ENCODE results near the gene GSPT2.
A peak's percentile ranks its signal among the peaks of the same experiment; 100 is the strongest.
"Not testable (repeated sequence)": the region's sequence is repeated elsewhere in the genome, so short reads cannot be mapped to it uniquely, and the experiment has no call there.

The GSPT2 gene

DNA sequence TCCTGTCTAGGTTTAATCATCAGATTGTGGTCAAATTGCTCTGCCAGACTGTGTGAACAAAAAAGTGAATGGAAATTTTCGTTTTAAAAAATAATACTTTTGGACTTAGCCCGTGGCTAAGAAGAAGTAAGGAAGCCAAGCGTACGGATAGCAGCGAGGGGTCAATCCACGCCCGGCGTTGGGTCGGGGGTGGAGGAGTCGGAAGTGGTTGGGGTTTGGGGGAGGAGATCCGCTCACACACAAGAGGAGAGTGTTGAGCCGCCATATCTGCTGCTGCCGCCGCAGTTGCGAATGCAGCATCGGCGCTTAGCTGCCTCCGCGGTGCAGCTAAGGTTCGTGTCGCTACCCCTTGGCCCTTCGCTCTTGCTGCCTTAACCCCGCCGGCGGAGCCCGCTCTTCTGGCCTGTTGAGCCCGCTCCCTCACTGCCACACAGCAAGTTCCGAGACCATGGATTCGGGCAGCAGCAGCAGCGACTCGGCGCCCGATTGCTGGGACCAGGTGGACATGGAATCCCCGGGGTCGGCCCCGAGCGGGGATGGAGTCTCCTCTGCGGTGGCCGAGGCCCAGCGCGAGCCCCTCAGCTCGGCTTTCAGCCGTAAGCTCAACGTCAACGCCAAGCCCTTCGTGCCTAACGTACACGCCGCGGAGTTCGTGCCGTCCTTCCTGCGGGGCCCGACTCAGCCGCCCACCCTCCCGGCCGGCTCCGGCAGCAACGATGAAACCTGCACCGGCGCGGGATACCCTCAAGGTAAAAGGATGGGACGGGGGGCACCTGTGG is at the start of gene GSPT2:
Gene GSPT2, plus strand, starts transcription at position 264 of the 779 bp plus-strand sequence. Its CDS starts 185 bp downstream, at position 449.
- peak; percentile 70 for DNase-seq (ENCODE audit: low spot score)

DNA sequence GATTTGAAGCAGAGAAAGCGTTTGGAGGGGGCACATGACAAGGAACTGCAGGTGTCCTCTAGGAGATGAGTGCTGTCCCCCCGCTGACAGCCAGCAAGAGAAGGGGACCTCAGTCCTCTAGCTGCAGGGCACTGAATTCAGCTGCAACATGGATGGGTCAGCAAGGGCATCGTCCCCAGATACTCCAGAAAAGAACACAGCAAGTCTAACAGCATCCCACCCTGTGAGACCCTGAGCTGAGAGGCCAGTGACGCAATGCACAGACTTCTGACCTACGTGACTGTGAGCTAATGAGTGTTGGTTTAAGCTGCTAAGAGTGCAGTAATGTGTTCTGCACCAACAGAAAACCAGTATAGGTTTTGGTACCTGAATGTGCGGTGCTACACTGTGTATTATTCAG is 49.0 kb upstream of the GSPT2 start:
- no peak for DNase-seq (ENCODE audit: low spot score)

DNA sequence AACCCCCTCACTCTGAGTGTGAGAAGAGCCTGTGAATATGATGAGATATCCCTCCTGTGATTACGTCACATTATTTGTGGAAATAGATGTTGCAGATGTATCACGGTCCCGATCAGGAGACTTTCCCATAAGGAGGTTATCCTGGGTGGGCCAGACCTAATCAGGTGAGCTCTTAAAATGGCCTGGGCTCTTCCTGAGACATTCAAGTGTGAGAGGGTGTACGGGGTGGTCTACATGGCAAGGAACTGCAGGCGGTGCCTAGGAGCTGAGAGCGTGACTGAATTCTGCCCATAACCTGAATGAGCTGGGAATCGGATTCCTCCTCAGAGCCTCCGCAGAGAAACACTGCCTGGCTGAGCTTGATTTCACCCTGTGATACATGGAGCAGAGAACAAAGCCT is 45.8 kb upstream of the GSPT2 start:
- no peak for DNase-seq (ENCODE audit: low spot score)

DNA sequence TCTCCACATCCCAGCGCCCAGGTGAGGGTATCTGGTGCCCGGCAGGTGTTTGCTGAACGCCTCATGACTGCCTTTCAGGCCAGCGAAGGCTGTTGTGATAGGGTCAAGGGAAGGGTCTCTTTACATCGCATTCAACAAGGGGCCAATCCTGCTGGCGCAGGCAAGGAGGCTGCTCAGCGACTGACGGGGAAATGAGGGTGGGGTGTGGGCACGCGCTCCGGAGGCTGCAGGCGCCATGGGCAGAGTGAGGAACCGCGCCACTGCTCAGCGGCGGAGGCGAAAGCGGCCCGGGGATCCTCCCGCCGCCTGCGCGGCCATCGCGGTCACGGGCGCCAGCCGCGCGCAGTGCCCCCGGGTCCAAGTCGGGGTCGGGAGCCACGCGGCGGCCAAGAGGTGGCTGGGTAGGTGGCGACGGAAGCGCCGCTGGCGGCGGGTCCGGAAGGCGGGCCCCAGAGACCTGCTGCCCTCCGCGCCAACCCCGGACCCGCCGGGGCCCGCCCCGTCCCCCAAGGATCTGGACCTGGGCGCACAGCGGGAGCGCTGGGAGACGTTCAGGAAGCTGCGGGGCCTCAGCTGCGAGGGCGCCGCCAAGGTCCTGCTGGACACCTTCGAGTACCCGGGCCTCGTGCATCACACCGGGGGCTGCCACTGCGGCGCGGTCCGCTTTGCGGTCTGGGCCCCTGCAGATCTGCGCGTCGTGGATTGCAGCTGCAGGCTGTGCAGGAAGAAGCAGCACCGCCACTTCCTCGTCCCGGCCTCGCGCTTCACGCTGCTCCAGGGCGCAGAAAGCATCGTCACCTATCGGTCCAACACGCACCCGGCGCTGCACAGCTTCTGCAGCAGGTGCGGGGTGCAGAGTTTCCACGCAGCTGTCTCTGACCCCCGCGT is 32.7 kb upstream of the GSPT2 start, which contains the start of gene CENPVL1:
Gene CENPVL1, plus strand, starts transcription at position 236 of the 888 bp plus-strand sequence. Its CDS starts 0 bp downstream, at position 236.
- not testable (repeated sequence) for DNase-seq (ENCODE audit: low spot score)

DNA sequence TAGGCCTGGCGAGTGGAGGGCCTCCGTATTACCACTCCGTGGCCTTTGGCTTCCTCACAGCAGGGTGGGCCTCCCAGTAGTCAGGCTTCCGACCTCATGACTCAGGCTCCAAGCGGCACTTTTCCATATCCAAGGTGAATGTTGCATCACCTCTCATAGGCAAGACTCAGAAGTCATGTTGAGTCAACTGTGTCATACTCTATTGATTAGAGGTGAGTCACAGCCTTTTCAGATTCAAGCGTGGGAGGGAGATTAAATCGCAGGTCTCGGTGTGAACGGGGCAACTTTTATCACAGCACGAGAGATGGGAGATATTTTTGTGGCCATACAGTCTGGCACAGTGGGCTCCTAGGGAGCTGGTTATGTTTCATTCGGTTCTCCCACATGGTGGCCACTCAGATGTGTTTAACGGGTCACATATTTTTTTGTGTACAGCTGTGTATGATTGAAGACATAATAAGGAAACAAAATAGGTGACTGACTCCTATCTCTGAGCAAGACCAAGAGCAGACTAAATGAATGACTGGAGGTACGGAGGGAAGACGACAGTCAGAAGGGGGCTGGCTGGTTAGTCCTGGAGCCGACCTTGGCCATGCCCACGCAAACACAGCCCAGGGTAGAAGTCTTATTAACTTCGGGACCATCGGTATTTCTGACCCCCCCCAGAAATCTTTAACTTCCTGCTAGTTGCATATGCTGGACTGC is 30.1 kb upstream of the GSPT2 start:
- DNase-seq (ENCODE audit: low spot score): not testable (repeated sequence)

DNA sequence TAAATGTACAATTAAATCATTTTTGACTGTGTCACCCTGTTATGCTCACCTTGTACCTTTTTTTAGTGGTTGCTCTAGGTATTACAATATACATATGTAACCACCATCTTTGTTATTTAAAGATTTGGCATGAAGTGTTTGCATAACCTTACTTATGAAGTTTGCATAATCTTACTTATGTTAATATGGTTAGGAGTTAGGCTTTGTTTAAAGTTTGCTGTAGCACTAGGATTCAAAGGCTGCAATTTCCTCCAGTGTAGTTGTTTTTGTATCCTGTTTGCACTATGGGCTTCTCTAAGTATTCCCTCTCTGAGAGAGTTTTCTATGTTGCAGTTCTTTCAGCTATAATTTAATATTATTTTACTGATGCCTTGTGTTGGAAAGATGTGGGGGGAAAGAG is 15.0 kb upstream of the GSPT2 start:
- no peak for DNase-seq (ENCODE audit: low spot score)

DNA sequence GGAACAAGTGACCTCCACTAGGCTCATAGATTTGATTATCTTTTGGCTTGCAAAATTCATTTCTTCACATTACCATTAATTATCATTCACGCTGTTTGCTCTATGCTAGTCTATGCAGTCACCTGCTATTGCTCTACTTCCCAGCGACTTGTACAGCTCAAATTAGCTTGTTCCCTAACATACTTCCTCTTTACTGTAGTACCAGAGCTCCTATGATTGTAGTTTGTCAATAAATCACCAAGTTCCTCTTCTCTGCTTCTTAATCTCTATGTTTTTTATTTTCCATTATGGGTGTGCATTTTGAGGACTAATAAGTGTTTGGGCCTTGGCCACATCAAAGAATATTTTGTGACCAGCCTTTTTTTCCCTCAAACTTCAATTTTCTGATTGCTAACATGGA is 6.2 kb upstream of the GSPT2 start:
- DNase-seq (ENCODE audit: low spot score): no peak

DNA sequence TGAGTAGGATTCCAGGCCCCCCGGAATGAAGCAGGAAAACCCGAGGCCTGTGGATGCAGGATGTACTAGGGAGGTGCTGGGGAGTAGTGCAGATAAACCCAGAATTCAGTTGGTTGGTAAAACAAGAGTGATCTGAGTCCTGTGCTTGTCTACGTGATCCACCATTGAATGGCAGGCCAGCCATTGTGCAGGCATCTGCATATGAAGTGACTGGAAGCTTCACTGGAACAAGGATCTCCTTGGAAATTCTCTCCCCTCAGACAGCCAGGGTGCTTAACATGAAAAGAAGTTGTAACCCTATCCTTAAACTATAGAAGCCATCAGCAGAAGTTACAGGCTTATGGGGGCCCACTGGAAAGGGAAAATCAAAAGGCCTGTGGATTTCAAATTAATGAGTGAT is 656 bp upstream of the GSPT2 start:
- DNase-seq (ENCODE audit: low spot score): no peak

DNA sequence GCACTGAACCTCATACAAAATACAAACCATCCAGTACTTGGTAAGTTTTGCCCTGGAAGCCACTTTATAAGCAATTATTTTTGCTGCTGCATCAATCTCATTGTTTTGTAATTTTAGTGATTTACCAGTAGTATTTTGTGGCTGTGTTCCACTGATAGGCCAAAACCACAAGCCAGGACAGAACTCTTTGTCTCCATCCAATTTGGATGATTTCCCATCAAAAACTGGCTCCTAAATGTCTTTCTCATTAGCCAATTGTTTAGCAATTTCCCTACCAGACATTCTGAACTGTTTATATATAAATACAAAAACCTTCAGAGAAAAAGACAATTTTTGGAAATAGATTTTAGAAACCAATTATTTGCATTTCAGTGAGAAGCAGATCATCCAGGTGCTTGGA is 4.4 kb downstream of the GSPT2 start:
- DNase-seq (ENCODE audit: low spot score): no peak

DNA sequence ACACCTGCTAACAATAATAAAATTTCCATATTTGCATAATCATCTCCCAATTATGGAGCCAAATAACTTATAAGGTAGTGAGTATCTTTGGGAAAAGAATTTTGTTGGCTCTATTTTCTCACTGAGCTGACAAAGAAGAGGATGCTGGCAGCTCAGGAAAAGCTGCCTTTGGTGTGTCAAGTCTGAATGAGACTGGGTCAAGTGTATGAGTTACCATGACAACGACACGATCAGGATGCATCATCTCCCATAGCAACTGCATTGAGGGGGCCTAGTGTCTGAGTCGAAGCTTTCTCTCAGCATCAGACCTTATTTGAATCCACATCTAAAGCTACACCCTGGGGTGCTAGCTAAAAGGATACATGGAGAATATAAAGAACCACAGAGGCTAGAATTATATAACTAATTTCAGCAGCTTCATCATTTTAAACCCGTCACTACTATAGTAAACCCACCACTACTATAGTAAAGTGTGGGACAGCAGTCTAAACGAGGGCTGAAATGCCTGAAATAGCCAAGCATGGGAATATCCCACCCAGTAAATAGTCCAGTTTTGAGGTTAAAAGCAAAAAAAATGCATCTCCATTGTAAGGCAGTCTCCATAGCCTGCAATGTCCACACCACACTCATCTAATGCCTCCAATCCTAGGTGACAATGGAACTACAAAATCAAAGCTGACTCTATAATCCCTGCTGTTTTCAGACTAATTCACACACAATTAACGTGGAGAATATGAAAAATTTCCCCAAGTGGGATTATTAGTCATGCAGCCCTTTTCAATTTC is 16.0 kb downstream of the GSPT2 start:
- no peak for DNase-seq (ENCODE audit: low spot score)

DNA sequence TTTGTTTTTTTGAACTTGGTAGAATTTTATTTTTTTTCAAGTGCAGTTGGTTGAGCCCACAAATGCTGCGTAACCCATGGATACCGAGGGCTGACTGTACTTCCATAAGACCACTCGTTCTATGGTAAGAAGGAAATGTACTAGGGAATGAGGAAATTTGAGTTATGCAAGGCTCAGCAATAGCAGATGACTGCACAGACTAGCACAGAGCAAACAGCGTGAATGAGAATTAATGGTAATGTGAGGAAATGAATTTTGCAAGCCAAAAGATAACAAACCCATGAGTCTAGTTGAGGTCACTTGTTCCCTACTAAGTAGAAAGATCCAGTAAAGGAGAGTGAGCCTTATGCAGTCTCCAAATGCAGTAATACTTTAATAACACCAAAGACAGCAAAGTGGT is 17.4 kb downstream of the GSPT2 start:
- DNase-seq (ENCODE audit: low spot score): no peak

DNA sequence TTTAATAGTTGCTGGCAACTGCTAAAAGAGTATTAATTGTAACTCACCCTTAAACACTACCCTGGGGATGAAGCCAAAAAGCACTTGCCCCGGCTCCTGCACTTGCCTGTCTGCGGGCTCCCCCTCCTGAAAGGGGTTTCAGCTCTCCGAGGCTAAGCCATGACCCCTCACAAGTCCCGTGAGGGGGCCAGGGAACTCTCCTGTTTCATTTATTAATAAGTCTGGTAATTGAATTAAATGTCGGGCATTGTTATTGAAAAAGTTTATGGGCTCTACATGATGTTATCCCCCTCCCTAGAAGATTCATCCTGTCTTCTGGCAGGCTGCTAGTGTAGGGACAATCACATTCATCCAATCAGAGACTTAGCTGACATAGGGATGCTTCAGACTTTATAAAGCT is 23.3 kb downstream of the GSPT2 start:
- DNase-seq (ENCODE audit: low spot score): no peak

DNA sequence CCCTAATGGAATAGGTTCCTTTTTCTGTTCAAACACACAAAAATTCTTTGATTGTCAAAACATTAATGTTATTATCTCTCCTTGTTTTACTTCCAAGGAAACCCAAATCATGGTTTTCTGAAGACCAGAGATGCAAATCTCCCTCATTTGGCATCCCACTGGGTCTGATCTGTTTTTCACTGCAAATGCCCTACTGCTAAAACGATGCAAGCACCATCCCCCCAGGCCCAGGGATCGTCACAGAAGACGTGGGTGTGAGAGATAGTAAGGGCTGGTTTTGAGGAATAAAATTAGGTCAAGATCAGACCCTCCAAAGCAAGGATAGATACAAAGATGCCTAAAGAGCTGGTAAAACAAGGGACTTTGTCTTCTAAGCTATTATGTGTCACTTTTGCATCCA is 33.6 kb downstream of the GSPT2 start:
- no peak for DNase-seq (ENCODE audit: low spot score)

DNA sequence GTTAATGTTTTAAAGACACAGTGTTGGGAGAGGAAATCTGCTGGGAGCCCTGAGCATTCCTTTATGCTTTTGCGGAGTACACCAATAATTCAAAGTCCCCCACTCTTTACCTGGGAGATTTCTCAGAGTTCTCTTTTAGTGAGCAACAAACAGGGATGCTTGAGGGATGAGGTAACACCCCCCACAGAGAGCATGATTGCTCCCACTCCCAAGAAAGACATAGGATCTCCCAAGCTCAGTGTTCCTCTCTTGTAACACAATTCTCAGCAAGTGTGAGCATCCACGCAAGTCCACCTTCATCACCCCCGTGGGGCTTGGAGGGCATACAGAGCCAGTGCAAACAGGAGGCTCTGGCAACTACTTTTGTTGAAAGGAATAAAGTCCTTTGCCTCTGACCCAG is 36.1 kb downstream of the GSPT2 start:
- DNase-seq (ENCODE audit: low spot score): peak; percentile 25

DNA sequence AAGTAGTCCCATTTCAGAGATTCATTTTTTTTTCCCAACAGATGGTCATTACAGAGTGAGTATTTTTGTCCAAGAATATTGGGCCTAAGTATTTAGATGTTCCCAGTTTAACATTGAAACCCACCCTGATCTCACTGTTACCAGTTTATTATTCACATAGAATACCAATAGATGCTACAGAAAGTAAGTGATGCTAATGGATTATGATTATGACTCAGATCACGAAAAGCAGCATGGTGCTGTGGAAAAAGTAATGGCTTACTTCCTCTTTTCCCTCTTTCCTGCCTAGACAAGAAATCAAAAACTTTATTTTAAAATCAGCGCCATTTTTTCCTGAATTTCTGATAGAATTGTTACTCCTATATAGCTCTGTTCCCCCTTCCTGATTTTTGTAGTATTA is 51.9 kb downstream of the GSPT2 start:
- no peak for DNase-seq (ENCODE audit: low spot score)

Data from kidney tubule cell (primary cell).